Effector CD8-positive, alpha-beta T cell (primary cell): ENCODE data around the gene LDHA.
A peak's percentile ranks its signal among the peaks of the same experiment; 100 is the strongest.
"Not testable (repeated sequence)": the region's sequence is repeated elsewhere in the genome, so short reads cannot be mapped to it uniquely, and the experiment has no call there.

Experiments used
- DNase-seq: peaks from one replicate; lab custom pipeline; 2025; lab: John Stamatoyannopoulos, UW

The LDHA gene

GRCh38 chr11:18394928-18395734, 768 bp downstream of the LDHA start:
- DNase-seq: peak; percentile 26

GRCh38 chr11:18395735-18396504, 1.6 kb downstream of the LDHA start:
- peak; percentile 92 for DNase-seq

- no peak for DNase-seq
Observed at GRCh38 chr11:18397921-18398320, 3.6 kb downstream of the LDHA start.

GRCh38 chr11:18401077-18401476, 6.7 kb downstream of the LDHA start:
- DNase-seq: not testable (repeated sequence)

GRCh38 chr11:18404062-18404461, 9.7 kb downstream of the LDHA start:
- DNase-seq: no peak

- DNase-seq: not testable (repeated sequence)
Observed at GRCh38 chr11:18407400-18407799, 13.0 kb downstream of the LDHA start.

GRCh38 chr11:18408558-18409291, 14.4 kb downstream of the LDHA start:
- no peak for DNase-seq

- no peak for DNase-seq
Observed at GRCh38 chr11:18416459-18416858, 22.1 kb downstream of the LDHA start.

- no peak for DNase-seq
Observed at GRCh38 chr11:18419040-18419439, 24.7 kb downstream of the LDHA start.

- no peak for DNase-seq
Observed at GRCh38 chr11:18420067-18420466, 25.7 kb downstream of the LDHA start.

GRCh38 chr11:18427240-18427639, 32.9 kb downstream of the LDHA start:
- no peak for DNase-seq

- no peak for DNase-seq
Observed at GRCh38 chr11:18429332-18429731, 35.0 kb downstream of the LDHA start.

- no peak for DNase-seq
Observed at GRCh38 chr11:18438691-18439090, 44.3 kb downstream of the LDHA start.

- DNase-seq: no peak
Observed at GRCh38 chr11:18449251-18449650, 54.9 kb downstream of the LDHA start.

- DNase-seq: no peak
Observed at GRCh38 chr11:18452927-18453326, 58.6 kb downstream of the LDHA start.

GRCh38 chr11:18455686-18456372, 61.5 kb downstream of the LDHA start, which contains the start of gene LDHAL6A:
Gene LDHAL6A, plus strand, starts transcription at chr11:18455856. Its CDS starts 825 bp downstream, at chr11:18456681.
- no peak for DNase-seq

- no peak for DNase-seq
Observed at GRCh38 chr11:18457450-18457849, 63.1 kb downstream of the LDHA start.
